Thyroid gland (tissue), 4 donors: ENCODE data around the gene BDH2. TPM values are rescaled to one million over a fixed set of nuclear protein-coding genes. Genes with fewer than 3 reads are reported as not detected.

Source experiments
- DNase-seq, 2 donors: peaks; one replicate each; pipeline ENCODE4 v3.0.0-alpha.2; 2019
- H3K27ac ChIP-seq, 3 donors: fragments of 200-600 bp; sonication (generic); 1 replicate in 2 of 3; 2 replicates in 1 of 3; pipeline ENCODE4 v1.5.1; 2016 to 2019; ENCODE audit warnings: mild to moderate bottlenecking in 1 of 3, moderate library complexity in 1 of 3
- H3K27me3 ChIP-seq: fragments of 200-600 bp; sonication (generic); one replicate; pipeline ENCODE4 v1.5.1; 2019
- H3K36me3 ChIP-seq, 2 donors: fragments of 200-600 bp; sonication (generic); one replicate each; pipeline ENCODE4 v1.5.1; 2016 to 2019
- H3K4me1 ChIP-seq, 2 donors: fragments of 200-600 bp; sonication (generic); one replicate each; pipeline ENCODE4 v1.5.1; 2017 to 2019
- H3K4me3 ChIP-seq, 3 donors: fragments of 200-600 bp; sonication (generic); replicated peaks in 1 of 3; 1 replicate in 2 of 3; 2 replicates in 1 of 3; pipeline ENCODE4 v1.5.1; 2016; ENCODE audit warnings: mild to moderate bottlenecking in 1 of 3
- H3K9me3 ChIP-seq: fragments of 200-600 bp; sonication (generic); one replicate; pipeline ENCODE4 v1.5.1; 2017
- CTCF ChIP-seq, 6 experiments: fragments of 200-600 bp in 3 of 6; fragments of 450-650 bp in 3 of 6; sonication (generic) in 3 of 6; IDR thresholded peaks; one replicate each; pipeline ENCODE4 v1.5.1; 2016 to 2019; ENCODE audit warnings: antibody characterized with exemption in 6 of 6, mild to moderate bottlenecking in 2 of 6, inconsistent platforms in 1 of 6, moderate library complexity in 1 of 6
- POLR2A ChIP-seq, 2 donors: fragments of 450-650 bp; IDR thresholded peaks; one replicate each; pipeline ENCODE4 v1.6.1; 2017; ENCODE audit warnings: antibody characterized with exemption in 2 of 2, mild to moderate bottlenecking in 2 of 2, moderate library complexity in 1 of 2
- WGBS, 2 donors: methylation state at CpG; one replicate each; pipeline ENCODE4 v1.1.5; 2017; 5-methylcytosine and 5-hydroxymethylcytosine counted together
- intact Hi-C: fragments of 100-400 bp; cut with DNase I; formaldehyde crosslinking; loops from one replicate; pipeline ENCODE4 v1.15.1; 2023
- total RNA-seq, 4 donors: library from RNA; depleted of rRNA; stranded (reverse); fragments of >200 nt; gene quantifications; one replicate each; pipeline ENCODE4 v1.2.3, GENCODE V29; 2016

BDH2 gene
- total RNA-seq, 4 donors from 2014 or later: 113 to 131 (median 128) TPM

GRCh38 chr4:103086551-103086950 lies 13.1 kb downstream of the BDH2 start:
- no peak for DNase-seq
- no peaks in the 10 kb centered on the region for H3K27me3 ChIP-seq
- peaks cover 29 to 48% of the 10 kb centered on the region in 2 donors for H3K36me3 ChIP-seq
- TF ChIP-seq POLR2A (IDR thresholded peaks at IDR 0.05) (no peak), CTCF (IDR thresholded peaks at IDR 0.05) (no peak)
- WGBS, 2 donors: 79 to 89% methylated on average over 1 of the region's 1 CpG
- intact Hi-C loops: no loop called here
- H3K4me3 ChIP-seq: no peak overlapping the region
- H3K4me1 ChIP-seq: no peaks in the 10 kb centered on the region
- H3K9me3 ChIP-seq: no peaks in the 10 kb centered on the region
- H3K27ac ChIP-seq: no peak overlapping the region

GRCh38 chr4:103085555-103086196 lies 14.0 kb downstream of the BDH2 start:
- intact Hi-C loops: no loop called here
- Histone ChIP-seq H3K36me3 (peaks cover 24 to 49% of the 10 kb centered on the region in 2 donors), H3K4me3 (no peak overlapping the region), H3K27ac (no peak overlapping the region), H3K27me3 (no peaks in the 10 kb centered on the region), H3K9me3 (no peaks in the 10 kb centered on the region), H3K4me1 (no peaks in the 10 kb centered on the region)
- DNase-seq: no peak
- 97 to 98% methylated on average over 2 of the region's 2 CpGs for WGBS, 2 donors
- TF ChIP-seq POLR2A (IDR thresholded peaks at IDR 0.05): no peak
- no peak for TF ChIP-seq CTCF (IDR thresholded peaks at IDR 0.05)

GRCh38 chr4:103079621-103080020 lies 20.0 kb downstream of the BDH2 start:
- intact Hi-C loops: no loop called here
- no peak for TF ChIP-seq POLR2A (IDR thresholded peaks at IDR 0.05)
- Histone ChIP-seq H3K27me3 (no peaks in the 10 kb centered on the region), H3K4me3 (no peak overlapping the region), H3K36me3 (peaks cover 7% of the 10 kb centered on the region in 2 donors), H3K4me1 (no peaks in the 10 kb centered on the region), H3K9me3 (no peaks in the 10 kb centered on the region), H3K27ac (no peak overlapping the region)
- whole genome bisulfite sequencing, 2 donors: 96 to 100% methylated on average over 1 of the region's 1 CpG
- DNase-seq: no peak

- 32 to 44% methylated on average over 10 to 20 of the region's 21 CpGs for WGBS, 2 donors
- TF ChIP-seq CTCF (IDR thresholded peaks at IDR 0.05): no peak
- TF ChIP-seq POLR2A (IDR thresholded peaks at IDR 0.05): no peak
- no peak for DNase-seq
- Histone ChIP-seq H3K27me3 (no peaks in the 10 kb centered on the region), H3K4me1 (no peaks in the 10 kb centered on the region), H3K9me3 (no peaks in the 10 kb centered on the region), H3K27ac (peak within 1 kb of the TSS; percentile 17 to 72 (median 71)), H3K4me3 (peak within 1 kb of the TSS; percentile 11 to 66 (median 53)), H3K36me3 (peaks cover 7% of the 10 kb centered on the region in 2 donors)
- intact Hi-C loops: no loop called here
Observed at GRCh38 chr4:103076747-103077347, 22.8 kb downstream of the BDH2 start, which contains the start of gene SLC9B2. Gene SLC9B2 (minus strand): TSS chr4:103076761. CDS start chr4:103067550, 9,211 bp downstream.

GRCh38 chr4:103075894-103076746 lies 23.5 kb downstream of the BDH2 start:
- TF ChIP-seq POLR2A (IDR thresholded peaks at IDR 0.05) (peak in 1 of 2 donors; percentile 4), CTCF (IDR thresholded peaks at IDR 0.05) (no peak)
- intact Hi-C loops: no loop called here
- 1 to 6% methylated on average over 11 to 23 of the region's 82 CpGs for WGBS, 2 donors

More at GRCh38 chr4:103075894-103076746, 23.5 kb downstream of the BDH2 start:
- Histone ChIP-seq H3K4me3 (peak overlapping the region; percentile 11 to 66 (median 53)), H3K9me3 (no peaks in the 10 kb centered on the region), H3K27ac (peak overlapping the region; percentile 17 to 72 (median 71)), H3K36me3 (peaks cover under 1 to 7% of the 10 kb centered on the region in 2 donors), H3K4me1 (no peaks in the 10 kb centered on the region), H3K27me3 (no peaks in the 10 kb centered on the region)
- DNase-seq: peak; percentile 49 to 53
